CD4-positive, alpha-beta memory T cell (primary cell): ENCODE measurements around the gene TMEM63B. TPM values are rescaled to one million over a fixed set of nuclear protein-coding genes. Genes with fewer than 3 reads are reported as not detected.

Experiments used
- CTCF ChIA-PET: fragments of 350-600 bp; sonication (Branson Sonifier 250); formaldehyde crosslinking; loops from one replicate; lab custom pipeline; 2021; ENCODE audit warnings: inconsistent platforms; ENCODE audit not compliant: partially characterized antibody; lab: Charles Lee
- POLR2A ChIA-PET: fragments of 350-600 bp; sonication (Branson Sonifier 250); formaldehyde crosslinking; loops from one replicate; lab custom pipeline; 2021; ENCODE audit not compliant: partially characterized antibody; lab: Charles Lee
- DNase-seq, 5 donors: peaks; one replicate each; pipeline versions ENCODE4 v3.0.0 to v3.0.0-alpha.2; 2020 to 2022; ENCODE audit warnings: mixed read lengths in 1 of 5
- H3K27ac ChIP-seq: one replicate; pipeline ENCODE4 v1.7.0; 2013; ENCODE audit warnings: low read depth, low read length
- H3K27me3 ChIP-seq: 2 replicates; pipeline ENCODE4 v1.7.0; 2013; ENCODE audit warnings: mild to moderate bottlenecking, low read length, moderate library complexity; ENCODE audit not compliant: insufficient read depth
- H3K36me3 ChIP-seq: 2 replicates; pipeline ENCODE4 v1.7.0; 2013; ENCODE audit warnings: mild to moderate bottlenecking, low read length, moderate library complexity; ENCODE audit not compliant: insufficient read depth
- H3K4me1 ChIP-seq: 2 replicates; pipeline ENCODE4 v1.7.0; 2013; ENCODE audit warnings: mild to moderate bottlenecking, low read length, moderate library complexity; ENCODE audit not compliant: insufficient read depth
- H3K4me3 ChIP-seq, 2 donors: one replicate each; pipeline ENCODE4 v1.7.0; 2013; ENCODE audit warnings: low read length in 2 of 2, mild to moderate bottlenecking in 1 of 2
- H3K9me3 ChIP-seq, 2 donors: one replicate each; pipeline ENCODE4 v1.7.0; 2013; ENCODE audit warnings: low read length in 2 of 2, control low read depth in 1 of 2; ENCODE audit not compliant: control insufficient read depth in 1 of 2
- H3K27ac Mint-ChIP-seq, 7 donors: one replicate each; pipeline ENCODE4 v1.8.0; 2020 to 2021; ENCODE audit warnings: mixed read lengths in 7 of 7, mild to moderate bottlenecking in 6 of 7, inconsistent platforms in 3 of 7, moderate library complexity in 3 of 7
- H3K27me3 Mint-ChIP-seq, 2 donors: one replicate each; pipeline ENCODE4 v1.8.0; 2020 to 2021; ENCODE audit warnings: mixed read lengths in 2 of 2
- H3K36me3 Mint-ChIP-seq, 2 donors: one replicate each; pipeline ENCODE4 v1.8.0; 2020 to 2021; ENCODE audit warnings: mixed read lengths in 2 of 2, inconsistent platforms in 1 of 2, mild to moderate bottlenecking in 1 of 2
- H3K4me1 Mint-ChIP-seq, 4 donors: one replicate each; pipeline ENCODE4 v1.8.0; 2020 to 2021; ENCODE audit warnings: mixed read lengths in 4 of 4, mild to moderate bottlenecking in 1 of 4
- H3K4me3 Mint-ChIP-seq, 8 donors: one replicate each; pipeline ENCODE4 v1.8.0; 2020 to 2021; ENCODE audit warnings: mixed read lengths in 8 of 8, mild to moderate bottlenecking in 7 of 8, moderate library complexity in 6 of 8, inconsistent platforms in 3 of 8
- H3K9me3 Mint-ChIP-seq, 8 donors: one replicate each; pipeline ENCODE4 v1.8.0; 2020 to 2021; ENCODE audit warnings: mixed read lengths in 8 of 8, mild to moderate bottlenecking in 5 of 8, inconsistent platforms in 3 of 8, moderate library complexity in 1 of 8
- intact Hi-C: fragments of 100-400 bp; cut with micrococcal nuclease; formaldehyde crosslinking; loops from one replicate; pipeline ENCODE4 v1.15.1; 2023
- polyA plus RNA-seq, 2 donors: library from polyadenylated mRNA; unstranded; fragments of 300-500 nt; fragmentation: Illumina TruSeq; gene quantifications; one replicate each; pipeline ENCODE4 v1.2.3, GENCODE V29; 2021
- total RNA-seq, 2 experiments: library from RNA; stranded (reverse); gene quantifications; one replicate each; pipeline ENCODE4 v1.2.3, GENCODE V29; 2021

TMEM63B gene
- total and polyA plus RNA-seq, 4 experiments from 2014 or later, result 0.91 to 24.1 (median 11.5) TPM

- Mint-ChIP-seq H3K27ac (no peak overlapping the region), H3K36me3 (no peaks in the 10 kb centered on the region), H3K4me3 (no peak overlapping the region), H3K4me1 (no peaks in the 10 kb centered on the region), H3K9me3 (no peaks in the 10 kb centered on the region), H3K27me3 (peaks cover 15 to 37% of the 10 kb centered on the region in 2 donors)
- Histone ChIP-seq H3K27me3 (no peaks in the 10 kb centered on the region), H3K4me3 (no peak overlapping the region), H3K36me3 (no peaks in the 10 kb centered on the region), H3K4me1 (no peaks in the 10 kb centered on the region), H3K9me3 (no peaks in the 10 kb centered on the region), H3K27ac (no peak overlapping the region)
- DNase-seq, result no peak
- ChIA-PET POLR2A (no interaction called here), CTCF (interaction anchor here (1.1 to 1.8 kb wide), 7 partner anchors 13 to 170 kb away, joined by 3 to 7 read pairs (median 4); no protein-coding TSS in a partner anchor)
- intact Hi-C loops, result no loop called here
Measured at GRCh38 chr6:44169154-44169553, 41.8 kb downstream of the TMEM63B start.

GRCh38 chr6:44169886-44170570 is 42.7 kb downstream of the TMEM63B start:
- H3K4me1 Mint-ChIP-seq, result no peaks in the 10 kb centered on the region
- no peaks in the 10 kb centered on the region for H3K9me3 ChIP-seq
- H3K36me3 ChIP-seq, result no peaks in the 10 kb centered on the region
- peaks cover 11 to 31% of the 10 kb centered on the region in 2 donors for H3K27me3 Mint-ChIP-seq
- H3K4me1 ChIP-seq, result no peaks in the 10 kb centered on the region
- intact Hi-C loops, result no loop called here
- ChIA-PET CTCF (interaction anchor here (1.2 to 1.8 kb wide), 6 partner anchors 14 to 169 kb away, joined by 3 to 7 read pairs (median 4); no protein-coding TSS in a partner anchor), POLR2A (no interaction called here)
- H3K4me3 Mint-ChIP-seq, result no peak overlapping the region
- no peak overlapping the region for H3K4me3 ChIP-seq
- no peak for DNase-seq
- no peaks in the 10 kb centered on the region for H3K9me3 Mint-ChIP-seq
- no peaks in the 10 kb centered on the region for H3K27me3 ChIP-seq
- H3K27ac Mint-ChIP-seq, result no peak overlapping the region
- no peaks in the 10 kb centered on the region for H3K36me3 Mint-ChIP-seq
- H3K27ac ChIP-seq, result no peak overlapping the region

DNA sequence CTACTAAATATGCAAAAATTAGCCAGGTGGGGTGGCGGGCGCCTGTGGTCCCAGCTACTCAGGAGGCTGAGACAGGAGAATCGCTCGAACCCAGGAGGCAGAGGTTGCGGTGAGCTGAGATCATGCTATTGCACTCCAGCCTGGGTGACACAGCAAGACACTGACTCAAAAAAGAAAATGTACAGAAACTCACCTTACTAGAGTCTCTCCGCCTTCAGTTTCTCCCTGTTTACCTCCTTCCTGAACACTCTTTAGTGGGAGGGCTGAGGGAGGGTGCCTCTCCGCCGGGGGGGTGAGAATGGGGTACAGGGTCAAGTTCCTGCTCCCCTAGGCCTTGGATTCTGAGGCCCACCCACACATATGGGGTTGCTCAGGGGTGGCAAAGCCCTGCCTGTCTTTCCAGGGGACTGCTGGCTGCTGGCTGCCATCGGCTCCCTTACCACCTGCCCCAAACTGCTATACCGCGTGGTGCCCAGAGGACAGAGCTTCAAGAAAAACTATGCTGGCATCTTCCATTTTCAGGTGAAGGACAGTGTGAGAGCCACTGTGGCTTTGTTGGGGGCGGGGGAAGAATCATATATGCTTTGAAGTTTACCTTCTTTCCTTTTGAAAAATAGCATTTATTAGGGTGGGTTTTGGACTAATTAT is 44.7 kb downstream of the TMEM63B start:
- peaks cover 0 to 3% (median 1%) of the 10 kb centered on the region in 4 donors for H3K4me1 Mint-ChIP-seq
- peaks cover 8% of the 10 kb centered on the region for H3K4me1 ChIP-seq
- H3K27me3 Mint-ChIP-seq, result peaks cover 8 to 16% of the 10 kb centered on the region in 2 donors
- H3K4me3 Mint-ChIP-seq, result no peak overlapping the region
- H3K27ac Mint-ChIP-seq, result no peak overlapping the region
- no peak overlapping the region for H3K4me3 ChIP-seq
- H3K9me3 ChIP-seq, result no peaks in the 10 kb centered on the region
- H3K27me3 ChIP-seq, result no peaks in the 10 kb centered on the region
- no peaks in the 10 kb centered on the region for H3K36me3 Mint-ChIP-seq
- intact Hi-C loops, result loop anchor here (1.0 to 2.0 kb wide), 6 partner anchors 66 to 166 kb away; partner anchors contain the start of genes NFKBIE and SLC35B2
- no peak for DNase-seq
- CTCF ChIA-PET, result interaction anchor here (1.0 to 5.0 kb wide), 15 partner anchors 10 to 172 kb away, joined by 3 to 48 read pairs (median 6); no protein-coding TSS in a partner anchor
- no peaks in the 10 kb centered on the region for H3K9me3 Mint-ChIP-seq
- H3K36me3 ChIP-seq, result no peaks in the 10 kb centered on the region
- POLR2A ChIA-PET, result interaction anchor here (0.7 to 1.3 kb wide), 2 partner anchors 65 to 77 kb away, joined by 3 to 5 read pairs; no protein-coding TSS in a partner anchor
- H3K27ac ChIP-seq, result no peak overlapping the region

- POLR2A ChIA-PET, result interaction anchor here (0.7 to 1.3 kb wide), 2 partner anchors 64 to 76 kb away, joined by 3 to 5 read pairs; no protein-coding TSS in a partner anchor
- H3K4me1 ChIP-seq, result peaks cover 9% of the 10 kb centered on the region
- intact Hi-C loops, result loop anchor here (1.0 to 2.0 kb wide), 6 partner anchors 65 to 165 kb away; partner anchors contain the start of genes NFKBIE and SLC35B2
- H3K4me3 ChIP-seq, result no peak overlapping the region
- H3K27ac ChIP-seq, result no peak overlapping the region
- no peaks in the 10 kb centered on the region for H3K36me3 ChIP-seq
- DNase-seq, result peak; percentile 53 to 68 (median 62)
- CTCF ChIA-PET, result interaction anchor here (1.0 to 5.0 kb wide), 19 partner anchors 11 to 171 kb away, joined by 3 to 48 read pairs (median 5); partner anchors contain the start of gene TMEM151B
- no peaks in the 10 kb centered on the region for H3K27me3 ChIP-seq
- peak overlapping the region in 2 of 7 donors; percentile 0 to 48 for H3K27ac Mint-ChIP-seq
- no peaks in the 10 kb centered on the region for H3K36me3 Mint-ChIP-seq
- H3K4me3 Mint-ChIP-seq, result no peak overlapping the region
- H3K9me3 ChIP-seq, result no peaks in the 10 kb centered on the region
- H3K9me3 Mint-ChIP-seq, result no peaks in the 10 kb centered on the region
- H3K4me1 Mint-ChIP-seq, result peaks cover 0 to 5% (median 2%) of the 10 kb centered on the region in 4 donors
- H3K27me3 Mint-ChIP-seq, result peaks cover 8 to 16% of the 10 kb centered on the region in 2 donors
Measured at GRCh38 chr6:44172731-44173500, 45.6 kb downstream of the TMEM63B start.

DNA sequence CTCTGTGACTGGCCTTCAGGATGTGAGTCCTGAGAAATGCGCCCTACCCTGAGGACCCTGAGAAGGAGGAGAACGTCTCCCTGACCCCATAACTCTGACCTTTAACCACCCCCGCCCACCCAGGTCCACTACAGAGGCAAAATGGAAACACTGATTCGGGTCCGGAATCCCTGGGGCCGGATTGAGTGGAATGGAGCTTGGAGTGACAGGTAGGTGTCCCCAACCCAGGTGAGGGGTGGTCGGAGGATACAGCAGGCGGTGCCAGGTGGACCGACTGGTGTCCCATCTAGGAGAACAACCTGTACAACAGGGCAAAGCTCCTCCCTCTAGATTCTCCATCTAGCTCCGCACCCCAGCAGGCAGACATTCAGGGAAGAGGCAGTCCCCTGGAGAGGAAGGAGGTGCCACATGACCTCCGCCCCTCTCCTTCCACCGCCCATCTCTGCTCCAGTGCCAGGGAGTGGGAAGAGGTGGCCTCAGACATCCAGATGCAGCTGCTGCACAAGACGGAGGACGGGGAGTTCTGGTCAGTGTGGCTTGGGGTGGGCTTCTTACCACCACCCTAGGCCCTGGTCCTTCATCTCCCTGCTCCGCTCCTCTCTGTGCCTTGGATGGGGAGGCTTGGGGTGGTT is 48.9 kb downstream of the TMEM63B start:
- no peak overlapping the region for H3K4me3 ChIP-seq
- Mint-ChIP-seq H3K27ac (no peak overlapping the region), H3K27me3 (peaks cover 8 to 11% of the 10 kb centered on the region in 2 donors), H3K36me3 (no peaks in the 10 kb centered on the region), H3K4me3 (peak overlapping the region in 1 of 8 donors; percentile 29), H3K4me1 (peaks cover 0 to 5% (median 2%) of the 10 kb centered on the region in 4 donors), H3K9me3 (no peaks in the 10 kb centered on the region)
- no peaks in the 10 kb centered on the region for H3K9me3 ChIP-seq
- DNase-seq, result no peak
- intact Hi-C loops, result no loop called here
- no peaks in the 10 kb centered on the region for H3K36me3 ChIP-seq
- H3K27ac ChIP-seq, result no peak overlapping the region
- ChIA-PET CTCF (interaction anchor here (0.6 to 5.0 kb wide), 7 partner anchors 62 to 267 kb away, joined by 3 to 48 read pairs (median 3); no protein-coding TSS in a partner anchor), POLR2A (interaction anchor here (1.1 kb wide), 1 partner anchor 77 kb away, joined by 3 read pairs; no protein-coding TSS in a partner anchor)
- H3K27me3 ChIP-seq, result no peaks in the 10 kb centered on the region
- H3K4me1 ChIP-seq, result peaks cover 9% of the 10 kb centered on the region

- peaks cover 0 to 5% (median 2%) of the 10 kb centered on the region in 4 donors for H3K4me1 Mint-ChIP-seq
- H3K27ac Mint-ChIP-seq, result peak overlapping the region in 1 of 7 donors; percentile 60
- Histone ChIP-seq H3K4me3 (no peak overlapping the region), H3K27me3 (no peaks in the 10 kb centered on the region), H3K27ac (no peak overlapping the region), H3K36me3 (no peaks in the 10 kb centered on the region), H3K9me3 (no peaks in the 10 kb centered on the region), H3K4me1 (peaks cover 9% of the 10 kb centered on the region)
- no peaks in the 10 kb centered on the region for H3K9me3 Mint-ChIP-seq
- peak in 1 of 5 donors; percentile 22 for DNase-seq
- peaks cover 6 to 9% of the 10 kb centered on the region in 2 donors for H3K27me3 Mint-ChIP-seq
- intact Hi-C loops, result no loop called here
- CTCF ChIA-PET, result interaction anchor here (0.6 to 2.0 kb wide), 4 partner anchors 61 to 266 kb away, joined by 3 to 6 read pairs (median 4); no protein-coding TSS in a partner anchor
- no peaks in the 10 kb centered on the region for H3K36me3 Mint-ChIP-seq
- peak overlapping the region in 2 of 8 donors; percentile 7 to 45 for H3K4me3 Mint-ChIP-seq
- POLR2A ChIA-PET, result interaction anchor here (1.1 kb wide), 1 partner anchor 76 kb away, joined by 3 read pairs; no protein-coding TSS in a partner anchor
Measured at GRCh38 chr6:44176762-44177509, 49.6 kb downstream of the TMEM63B start.
